IPS-18a (cell line): ENCODE measurements around the gene ENOSF1.

Source experiments
- H3K27ac ChIP-seq: one replicate; pipeline ENCODE4 v1.5.1; 2013; ENCODE audit warnings: low read length
- H3K27me3 ChIP-seq: one replicate; pipeline ENCODE4 v1.6.1; 2013; ENCODE audit warnings: mild to moderate bottlenecking, low read length; ENCODE audit not compliant: control insufficient read depth, insufficient read depth
- H3K36me3 ChIP-seq: one replicate; pipeline ENCODE4 v1.6.1; 2013; ENCODE audit warnings: low read depth, low read length; ENCODE audit not compliant: control insufficient read depth
- H3K4me1 ChIP-seq: one replicate; pipeline ENCODE4 v1.6.1; 2013; ENCODE audit warnings: low read depth, low read length; ENCODE audit not compliant: control insufficient read depth
- H3K4me3 ChIP-seq: one replicate; pipeline ENCODE4 v1.5.1; 2013; ENCODE audit warnings: low read length
- H3K9ac ChIP-seq: one replicate; pipeline ENCODE4 v1.6.1; 2013; ENCODE audit warnings: mild to moderate bottlenecking, low read length, moderate library complexity
- H3K9me3 ChIP-seq: one replicate; pipeline ENCODE4 v1.6.1; 2013; ENCODE audit warnings: low read depth, low read length; ENCODE audit not compliant: control insufficient read depth

The ENOSF1 gene

DNA sequence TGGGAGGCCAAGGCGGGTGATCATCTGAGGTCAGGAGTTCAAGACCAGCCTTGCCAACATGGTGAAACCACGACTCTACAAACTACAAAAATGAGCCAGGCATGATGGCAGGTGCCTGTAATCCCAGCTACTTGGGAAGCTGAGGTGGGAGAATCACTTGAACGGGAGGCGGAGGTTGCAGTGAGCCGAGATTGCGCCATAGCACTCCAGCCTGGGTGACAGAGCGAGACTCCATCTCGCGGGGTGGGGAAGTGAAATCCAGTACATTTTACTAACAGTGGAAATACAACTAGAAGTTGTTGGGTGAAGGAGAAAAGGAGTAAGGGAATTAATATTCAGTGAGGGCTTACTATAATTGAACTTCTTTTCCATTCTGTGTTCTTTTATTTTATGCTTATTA is 13.2 kb upstream of the ENOSF1 start:
- no peaks in the 10 kb centered on the region for H3K9me3 ChIP-seq
- no peaks in the 10 kb centered on the region for H3K4me1 ChIP-seq

DNA sequence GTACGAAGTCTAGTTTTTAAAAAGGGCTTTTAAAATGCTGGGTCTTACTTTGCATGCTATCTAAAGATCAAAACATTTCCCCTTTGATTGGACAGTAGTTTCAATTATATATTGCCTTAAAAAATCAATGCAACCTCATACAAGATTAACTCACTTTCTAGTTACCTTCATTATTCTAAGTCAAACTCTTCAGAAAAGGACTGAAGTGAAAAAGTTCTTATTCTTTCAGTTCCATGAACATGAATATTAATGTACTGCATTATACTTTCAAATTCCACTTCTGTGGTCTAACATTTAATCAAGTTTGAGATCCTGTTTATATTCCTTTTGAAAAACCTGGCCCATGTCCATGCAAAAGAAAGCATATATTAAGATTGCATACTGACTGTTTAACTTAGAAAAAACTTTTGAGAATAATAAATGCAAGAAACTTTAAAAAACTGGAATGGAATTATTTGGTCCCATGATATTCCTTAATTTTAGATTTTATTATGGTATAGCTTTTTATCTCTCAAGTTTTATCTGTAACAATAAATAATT is 11.2 kb upstream of the ENOSF1 start:
- H3K4me1 ChIP-seq = no peaks in the 10 kb centered on the region
- H3K9ac ChIP-seq = no peak overlapping the region
- H3K27me3 ChIP-seq = no peaks in the 10 kb centered on the region
- H3K27ac ChIP-seq = no peak overlapping the region
- peaks cover 9% of the 10 kb centered on the region for H3K36me3 ChIP-seq
- no peaks in the 10 kb centered on the region for H3K9me3 ChIP-seq
- H3K4me3 ChIP-seq = no peak overlapping the region

More for the DNA sequence above, 13.2 kb upstream of the ENOSF1 start:
- no peak overlapping the region for H3K9ac ChIP-seq
- no peak overlapping the region for H3K27ac ChIP-seq
- H3K4me3 ChIP-seq = no peak overlapping the region
- H3K36me3 ChIP-seq = peaks cover 9% of the 10 kb centered on the region
- H3K27me3 ChIP-seq = no peaks in the 10 kb centered on the region

DNA sequence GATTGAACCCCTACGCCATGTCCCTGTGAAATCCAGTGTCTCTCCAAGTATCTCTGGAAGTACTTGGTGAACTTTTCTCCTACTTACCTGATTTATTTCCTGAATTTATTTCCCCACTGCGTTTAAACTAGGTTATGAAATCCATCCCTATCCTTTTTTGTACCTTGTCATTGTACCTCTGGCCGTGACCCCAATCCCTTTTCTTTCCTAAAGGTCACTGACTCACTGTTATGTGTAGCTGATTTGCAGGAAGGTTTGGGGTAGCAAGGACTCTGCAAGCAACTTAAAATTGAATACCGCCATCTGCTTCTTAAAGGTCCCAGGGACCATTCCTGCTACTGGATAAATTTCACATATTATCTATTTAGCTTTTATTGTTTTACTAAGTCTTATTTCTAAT is 4.6 kb upstream of the ENOSF1 start:
- Histone ChIP-seq H3K27ac (no peak overlapping the region), H3K9me3 (no peaks in the 10 kb centered on the region), H3K4me1 (no peaks in the 10 kb centered on the region), H3K27me3 (no peaks in the 10 kb centered on the region), H3K4me3 (no peak overlapping the region), H3K36me3 (no peaks in the 10 kb centered on the region), H3K9ac (no peak overlapping the region)

DNA sequence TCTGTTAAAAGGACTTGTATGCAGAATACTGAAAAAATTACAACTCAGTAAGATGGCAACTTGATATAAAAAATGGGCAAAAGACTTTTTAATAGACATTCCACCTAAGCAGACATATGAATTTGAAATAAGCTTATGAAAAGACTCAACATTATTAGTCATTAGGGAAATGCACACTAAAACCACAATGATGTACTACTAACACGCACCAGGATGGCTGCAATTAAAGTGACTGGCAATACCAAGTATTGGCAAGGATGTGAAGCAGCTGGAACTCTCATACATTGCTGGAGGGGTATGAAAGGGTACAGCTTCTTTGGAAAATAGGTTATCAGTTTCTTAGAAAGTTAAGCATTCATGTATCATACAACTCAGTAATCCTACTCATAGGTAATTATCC is 3.2 kb upstream of the ENOSF1 start:
- Histone ChIP-seq H3K4me1 (peaks cover 6% of the 10 kb centered on the region), H3K27ac (no peak overlapping the region)

DNA sequence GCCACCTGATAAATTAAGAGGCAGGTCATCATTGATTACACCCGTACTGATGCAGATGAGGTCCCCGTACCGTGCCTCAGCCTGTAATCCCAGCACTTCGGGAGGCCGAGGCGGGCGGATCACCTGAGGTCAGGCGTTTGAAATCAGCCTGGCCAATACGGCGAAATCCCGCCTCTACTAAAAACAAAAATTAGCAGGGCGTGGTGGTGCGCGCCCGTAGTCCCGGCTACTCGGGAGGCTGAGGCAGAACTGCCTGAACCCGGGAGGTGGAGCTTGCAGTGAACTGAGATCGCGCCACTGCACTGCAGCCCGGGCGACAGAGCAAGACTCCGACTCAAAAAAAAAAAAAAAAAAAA is 683 bp upstream of the ENOSF1 start:
- Histone ChIP-seq H3K4me3 (peak overlapping the region; percentile 13), H3K9ac (no peak overlapping the region), H3K36me3 (no peaks in the 10 kb centered on the region), H3K27me3 (peaks cover 6% of the 10 kb centered on the region), H3K4me1 (peaks cover 6% of the 10 kb centered on the region), H3K27ac (no peak overlapping the region), H3K9me3 (no peaks in the 10 kb centered on the region)

More for the DNA sequence above, 3.2 kb upstream of the ENOSF1 start:
- H3K36me3 ChIP-seq = no peaks in the 10 kb centered on the region
- H3K4me3 ChIP-seq = no peak overlapping the region
- no peak overlapping the region for H3K9ac ChIP-seq
- peaks cover 6% of the 10 kb centered on the region for H3K27me3 ChIP-seq
- no peaks in the 10 kb centered on the region for H3K9me3 ChIP-seq

DNA sequence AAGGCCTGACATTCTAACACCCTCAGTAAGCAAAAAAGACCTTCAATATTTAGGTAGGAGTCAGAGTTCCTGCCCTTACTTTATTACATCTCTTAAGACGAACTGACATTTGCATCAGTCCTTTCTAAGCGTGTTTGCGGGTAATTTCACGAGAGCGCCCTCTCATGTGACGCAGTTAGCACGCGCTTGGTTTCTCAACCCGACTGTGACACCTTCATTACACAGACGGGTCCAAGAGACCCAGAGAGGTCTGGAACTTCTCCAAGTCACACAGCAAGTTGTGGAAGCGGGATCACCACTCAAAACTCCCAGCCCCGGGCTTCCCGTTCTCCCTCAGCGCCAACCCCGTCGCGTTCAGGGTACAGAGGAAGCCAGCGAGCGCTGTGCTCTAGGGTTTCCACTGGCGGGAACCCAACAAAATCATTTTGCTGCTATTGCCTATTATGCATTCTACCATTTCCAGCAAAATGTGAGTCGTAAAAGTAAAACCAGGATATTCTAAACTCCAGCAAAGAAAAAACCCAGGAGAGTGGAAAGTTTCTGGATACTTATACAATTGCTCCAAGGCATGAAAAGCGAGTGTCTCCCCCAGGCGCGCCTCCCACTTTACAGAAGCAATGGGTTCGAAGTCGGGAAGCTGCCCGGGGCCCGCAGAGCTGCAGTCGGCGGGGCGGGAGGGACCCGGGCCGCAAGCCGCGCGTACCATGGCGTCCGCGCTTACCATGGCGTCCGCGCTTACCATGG is 601 bp downstream of the ENOSF1 start:
- Histone ChIP-seq H3K9ac (peak overlapping the region; percentile 81), H3K27ac (no peak overlapping the region), H3K9me3 (no peaks in the 10 kb centered on the region)

DNA sequence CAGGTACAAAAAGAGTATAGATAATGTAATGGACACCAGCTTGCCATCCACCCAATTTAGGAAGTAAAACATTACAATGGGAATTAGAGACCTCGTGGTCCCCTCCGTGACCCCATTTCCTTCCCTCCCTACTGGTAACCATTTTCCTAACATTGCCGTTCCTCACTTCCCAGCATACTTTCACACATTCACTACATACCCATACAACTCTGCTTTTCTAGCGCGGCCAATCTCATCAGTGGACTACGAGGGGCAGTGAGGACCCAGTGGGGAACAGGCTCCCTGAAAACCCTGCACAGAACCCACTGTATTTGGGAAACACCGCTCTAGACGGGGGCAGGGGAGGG is 1.1 kb downstream of the ENOSF1 start:
- peaks cover 6% of the 10 kb centered on the region for H3K27me3 ChIP-seq
- H3K27ac ChIP-seq = no peak overlapping the region
- peaks cover 6% of the 10 kb centered on the region for H3K4me1 ChIP-seq
- peak overlapping the region; percentile 92 for H3K4me3 ChIP-seq
- no peaks in the 10 kb centered on the region for H3K36me3 ChIP-seq
- H3K9me3 ChIP-seq = no peaks in the 10 kb centered on the region
- H3K9ac ChIP-seq = peak overlapping the region; percentile 81

More for the DNA sequence above, 601 bp downstream of the ENOSF1 start:
- Histone ChIP-seq H3K4me3 (peak overlapping the region; percentile 92), H3K36me3 (no peaks in the 10 kb centered on the region), H3K4me1 (peaks cover 6% of the 10 kb centered on the region), H3K27me3 (peaks cover 6% of the 10 kb centered on the region)

DNA sequence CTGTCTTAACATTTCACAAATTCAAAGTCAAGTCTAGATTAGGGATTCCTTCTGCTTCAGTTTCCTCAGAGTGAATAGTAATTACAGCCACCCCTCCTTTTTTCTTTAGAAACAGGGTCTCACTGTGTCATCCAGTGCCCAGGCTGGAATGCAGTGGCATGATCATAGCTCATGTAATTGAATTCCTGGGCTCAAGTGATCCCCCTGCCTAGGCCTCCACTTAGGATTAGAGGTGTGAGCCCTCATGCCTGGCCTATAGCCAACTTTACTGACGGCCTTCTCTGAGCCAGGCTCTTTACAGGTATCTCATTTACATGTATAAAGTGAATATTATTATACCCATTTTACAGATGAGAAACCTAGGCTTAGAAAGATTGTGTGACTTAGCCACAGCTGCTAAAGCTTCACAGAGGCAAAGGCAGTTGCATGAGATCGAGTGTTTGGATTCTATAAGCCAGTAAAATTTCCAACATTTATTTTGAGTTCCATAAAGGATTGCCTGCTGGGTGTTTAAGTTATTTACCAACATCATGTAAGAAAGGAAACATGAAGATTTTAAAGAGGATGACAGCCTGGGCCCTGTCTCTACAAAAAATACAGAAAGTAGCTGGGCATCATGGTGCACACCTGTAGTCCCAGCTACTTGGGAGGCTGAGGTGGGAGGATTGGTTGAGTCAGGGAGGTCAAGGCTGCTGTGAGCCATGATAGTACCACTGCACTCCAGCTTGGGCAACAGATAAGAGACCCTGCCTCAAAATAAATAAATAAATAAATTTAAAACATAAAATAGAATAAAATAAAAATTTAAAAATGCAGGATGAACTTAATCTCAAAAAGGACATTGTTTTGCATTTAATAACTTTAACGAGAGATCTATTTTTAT is 1.8 kb downstream of the ENOSF1 start:
- H3K4me1 ChIP-seq = peaks cover 6% of the 10 kb centered on the region
- no peaks in the 10 kb centered on the region for H3K36me3 ChIP-seq
- peaks cover 6% of the 10 kb centered on the region for H3K27me3 ChIP-seq
- H3K9ac ChIP-seq = no peak overlapping the region
- no peak overlapping the region for H3K27ac ChIP-seq
- no peaks in the 10 kb centered on the region for H3K9me3 ChIP-seq
- peak overlapping the region; percentile 92 for H3K4me3 ChIP-seq

DNA sequence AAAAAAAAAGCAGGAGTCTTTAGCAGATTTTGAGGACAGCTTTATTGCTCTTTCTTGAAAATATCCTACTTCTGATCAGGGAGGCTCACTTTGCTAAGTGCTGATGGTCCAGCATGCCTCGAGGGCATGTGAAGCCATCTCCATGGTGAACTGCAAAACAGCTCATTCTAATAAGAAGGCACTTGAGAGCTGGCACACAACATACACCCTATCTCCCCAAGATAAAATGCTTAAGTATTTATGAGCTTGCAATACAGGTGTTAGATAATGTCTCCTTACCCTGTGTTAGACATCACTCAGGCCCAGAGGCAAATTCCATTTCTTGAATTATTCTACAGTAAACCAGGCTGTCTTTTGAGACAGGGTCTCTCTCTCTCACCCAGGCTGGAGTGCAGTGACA is 2.7 kb downstream of the ENOSF1 start:
- no peak overlapping the region for H3K4me3 ChIP-seq

DNA sequence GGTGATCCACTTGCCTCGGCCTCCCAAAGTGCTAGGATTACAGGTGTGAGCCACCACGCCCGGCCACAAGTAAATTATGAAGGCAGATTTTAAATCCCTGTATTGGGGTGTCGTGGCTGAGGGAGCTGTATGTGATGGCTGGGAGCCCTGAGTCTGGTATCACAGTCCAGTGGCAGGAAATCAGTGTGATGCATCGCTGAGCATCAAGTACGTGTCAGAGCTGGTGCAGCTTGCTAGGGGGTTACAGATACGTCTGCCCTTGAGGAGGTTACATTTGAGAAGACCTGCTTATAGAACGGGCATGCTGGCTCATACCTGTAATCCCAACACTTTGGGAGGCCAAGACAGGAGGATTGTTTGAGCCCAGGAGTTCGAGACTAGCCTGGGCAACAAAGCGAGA is 4.3 kb downstream of the ENOSF1 start:
- H3K27me3 ChIP-seq = peaks cover 6% of the 10 kb centered on the region
- no peak overlapping the region for H3K9ac ChIP-seq
- no peaks in the 10 kb centered on the region for H3K9me3 ChIP-seq
- no peak overlapping the region for H3K4me3 ChIP-seq
- H3K36me3 ChIP-seq = peaks cover 9% of the 10 kb centered on the region
- H3K4me1 ChIP-seq = peaks cover 6% of the 10 kb centered on the region
- no peak overlapping the region for H3K27ac ChIP-seq

More for the DNA sequence above, 2.7 kb downstream of the ENOSF1 start:
- Histone ChIP-seq H3K27ac (no peak overlapping the region), H3K27me3 (peaks cover 6% of the 10 kb centered on the region), H3K9ac (no peak overlapping the region), H3K36me3 (peaks cover 4% of the 10 kb centered on the region), H3K9me3 (no peaks in the 10 kb centered on the region), H3K4me1 (peaks cover 6% of the 10 kb centered on the region)

DNA sequence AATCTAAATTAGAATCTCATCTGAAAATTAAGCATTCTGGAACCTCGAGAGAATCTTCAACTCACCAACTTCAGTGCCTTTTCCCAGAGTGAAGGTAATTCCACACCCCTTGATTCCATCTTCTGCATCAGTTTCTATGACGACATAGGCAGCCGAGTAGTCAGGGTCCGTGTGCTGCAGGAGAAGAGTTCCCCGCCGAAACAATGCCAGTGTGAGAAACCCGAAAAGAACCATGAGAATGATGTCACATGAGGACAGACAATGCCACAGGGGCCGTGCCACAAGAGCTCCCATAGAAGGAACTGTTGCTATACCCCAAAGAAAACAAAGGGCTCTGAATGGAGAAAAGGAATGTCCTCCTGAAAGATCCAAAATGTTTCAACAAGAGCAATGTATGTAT is 6.0 kb downstream of the ENOSF1 start:
- H3K27ac ChIP-seq = no peak overlapping the region
- H3K9ac ChIP-seq = no peak overlapping the region
- no peaks in the 10 kb centered on the region for H3K9me3 ChIP-seq
- peaks cover 13% of the 10 kb centered on the region for H3K36me3 ChIP-seq
- no peak overlapping the region for H3K4me3 ChIP-seq
- peaks cover under 1% of the 10 kb centered on the region for H3K27me3 ChIP-seq
- peaks cover 3% of the 10 kb centered on the region for H3K4me1 ChIP-seq
